GM12878 (cell line): Measurements from ENCODE around the gene ARHGAP20. TPM values are rescaled to one million over a fixed set of nuclear protein-coding genes. Genes with fewer than 3 reads are reported as not detected.

Experiments
- ATAC-seq: fragments of 200-7000 bp; cut with Tn5 transposase; 3 replicates; pipeline ENCODE4 v1.9.1; 2020; ENCODE audit warnings: mild to moderate bottlenecking, moderate library complexity
- BruUV-seq: library from RNA; stranded (reverse); fragments of 400-500 nt; replicated peaks from 2 replicates; lab custom pipeline; 2021; lab: Mats Ljungman, UMichigan
- CTCF ChIA-PET: fragments of 300-600 bp; sonication (Branson Sonifier 250); formaldehyde crosslinking; extraction: SDS; loops from one replicate; lab custom pipeline; 2021; ENCODE audit warnings: inconsistent platforms; lab: Yijun Ruan, JAX
- POLR2A ChIA-PET: fragments of 350-600 bp; formaldehyde crosslinking; extraction: SDS; loops from one replicate; lab custom pipeline; 2021; ENCODE audit warnings: inconsistent platforms; lab: Charles Lee
- RAD21 ChIA-PET: fragments of 300-600 bp; sonication (Branson Sonifier 250); formaldehyde crosslinking; loops from one replicate; lab custom pipeline; 2023; ENCODE audit warnings: antibody characterized with exemption; ENCODE audit not compliant: unreplicated experiment; lab: Charles Lee
- SMC1A ChIA-PET: fragments of 300-600 bp; sonication (Branson Sonifier 250); formaldehyde crosslinking; loops from one replicate; lab custom pipeline; 2023; ENCODE audit not compliant: unreplicated experiment, uncharacterized antibody; lab: Charles Lee
- DNase-seq: peaks from one replicate; pipeline ENCODE4 v3.0.0-alpha.2; 2011; ENCODE audit warnings: low read depth, low spot score
- FAIRE-seq: peaks from 3 replicates; lab custom pipeline; 2011; peaks lifted over from hg19 to GRCh38; lab: Jason Lieb, UNC
- H2AFZ ChIP-seq: 2 replicates; pipeline ENCODE4 v1.6.0; 2011; ENCODE audit warnings: low read depth, low read length, control low read depth; ENCODE audit not compliant: control insufficient read depth
- H3K27ac ChIP-seq: 2 replicates; pipeline ENCODE4 v1.5.1; 2011; ENCODE audit warnings: control low read depth; ENCODE audit not compliant: control insufficient read depth, insufficient read depth
- H3K27me3 ChIP-seq, 2 experiments: replicated peaks in 1 of 2; 2 replicates each; pipeline versions ENCODE4 v1.6.0 to v1.6.1; 2011; ENCODE audit warnings: low read length in 1 of 2; ENCODE audit not compliant: control insufficient read depth in 2 of 2, insufficient read depth in 2 of 2
- H3K36me3 ChIP-seq, 2 experiments: 2 replicates each; pipeline ENCODE4 v1.5.1; 2011; ENCODE audit warnings: low read length in 1 of 2; ENCODE audit not compliant: control insufficient read depth in 2 of 2, insufficient read depth in 2 of 2
- H3K4me1 ChIP-seq: 2 replicates; pipeline ENCODE4 v1.6.1; 2011; ENCODE audit warnings: mild to moderate bottlenecking, low read length, moderate library complexity, mixed read lengths; ENCODE audit not compliant: control insufficient read depth, insufficient read depth
- H3K4me2 ChIP-seq: 2 replicates; pipeline ENCODE4 v1.6.0; 2011; ENCODE audit warnings: control low read depth; ENCODE audit not compliant: control insufficient read depth, insufficient read depth
- H3K4me3 ChIP-seq: fragments of 200-600 bp; sonication (generic); 2 replicates; pipeline ENCODE4 v1.5.1; 2016
- H3K79me2 ChIP-seq: 2 replicates; pipeline ENCODE4 v1.6.0; 2011; ENCODE audit warnings: low read length; ENCODE audit not compliant: control insufficient read depth, insufficient read depth
- H3K9ac ChIP-seq: 2 replicates; pipeline ENCODE4 v1.8.0; 2011; ENCODE audit warnings: low read length, control low read depth, mixed read lengths; ENCODE audit not compliant: control insufficient read depth, insufficient read depth
- H3K9me3 ChIP-seq: replicated peaks from 3 replicates; pipeline ENCODE4 v1.5.1; 2011; ENCODE audit warnings: mild to moderate bottlenecking, low read length; ENCODE audit not compliant: control insufficient read depth, insufficient read depth
- H4K20me1 ChIP-seq: 2 replicates; pipeline ENCODE4 v1.6.0; 2011; ENCODE audit not compliant: control insufficient read depth, insufficient read depth
- BACH1 ChIP-seq: fragments of 450-650 bp; IDR thresholded peaks from 2 replicates; pipeline ENCODE4 v1.6.1; 2017; ENCODE audit warnings: mild to moderate bottlenecking, borderline replicate concordance
- BMI1 ChIP-seq: fragments of 450-650 bp; IDR thresholded peaks from 2 replicates; pipeline ENCODE4 v1.6.1; 2016; ENCODE audit warnings: mild to moderate bottlenecking, moderate library complexity, borderline replicate concordance
- ETV6 ChIP-seq, 2 experiments: fragments of 450-650 bp in 1 of 2; IDR thresholded peaks in 1 of 2; conservative IDR thresholded peaks in 1 of 2; 2 replicates each; pipeline ENCODE4 v1.6.1; 2014; ENCODE audit warnings: antibody characterized with exemption in 1 of 2, borderline replicate concordance in 1 of 2, low read depth in 1 of 2, mild to moderate bottlenecking in 1 of 2, moderate library complexity in 1 of 2
- KAT2A ChIP-seq: conservative IDR thresholded peaks from 2 replicates; pipeline ENCODE4 v1.6.1; 2011; ENCODE audit warnings: low read depth, low read length; ENCODE audit not compliant: control insufficient read depth
- MTA3 ChIP-seq: IDR thresholded peaks from 2 replicates; pipeline ENCODE4 v1.6.1; 2012; ENCODE audit warnings: low read length, inconsistent platforms, borderline replicate concordance
- NR2C2 ChIP-seq: IDR thresholded peaks from 2 replicates; pipeline ENCODE4 v1.6.1; 2011; ENCODE audit warnings: borderline replicate concordance, low read depth; ENCODE audit not compliant: control insufficient read depth, insufficient read length
- PAX5 ChIP-seq: IDR thresholded peaks from 2 replicates; pipeline ENCODE4 v1.6.1; 2011; ENCODE audit warnings: low read depth, low read length, borderline replicate concordance
- RCOR1 ChIP-seq: conservative IDR thresholded peaks from 2 replicates; pipeline ENCODE4 v1.6.1; 2012; ENCODE audit warnings: low read depth, low read length, improper control_type of control experiment
- SMAD1 ChIP-seq: fragments of 450-650 bp; IDR thresholded peaks from 2 replicates; pipeline ENCODE4 v1.6.1; 2018; ENCODE audit warnings: mild to moderate bottlenecking, low read depth; ENCODE audit not compliant: partially characterized antibody
- STAT1 ChIP-seq: fragments of 450-650 bp; conservative IDR thresholded peaks from 2 replicates; pipeline ENCODE4 v1.6.1; 2014; ENCODE audit warnings: antibody characterized with exemption, mild to moderate bottlenecking
- ZNF592 ChIP-seq: fragments of 450-650 bp; IDR thresholded peaks from 2 replicates; pipeline ENCODE4 v1.6.1; 2017; ENCODE audit warnings: mild to moderate bottlenecking, moderate library complexity
- WGBS: methylation state at CpG from one replicate; pipeline ENCODE4 v1.1.6; 2016; ENCODE audit warnings: low lambda C conversion rate; ENCODE audit not compliant: insufficient replicate concordance, insufficient coverage; ENCODE audit errors: missing lambda C conversion rate; 5-methylcytosine and 5-hydroxymethylcytosine counted together
- in situ Hi-C: fragments of 300-500 bp; cut with MboI; formaldehyde crosslinking; loops from 9 replicates; pipeline ENCODE4 v1.14.3; 2018; ENCODE audit warnings: mixed read lengths
- intact Hi-C: fragments of 100-400 bp; cut with micrococcal nuclease; formaldehyde crosslinking; loops from one replicate; pipeline ENCODE4 v1.14.2; 2022; ENCODE audit not compliant: unreplicated experiment
- polyA plus RNA-seq, 11 experiments: library from polyadenylated mRNA; depleted of rRNA in 4 of 11; unstranded in 6 of 11; stranded (reverse) in 5 of 11; fragments of >200 nt; fragmentation: Nextera tagmentation in 4 of 11; fragmentation: Illumina TruSeq in 1 of 11; extraction: Ambion mirVana in 4 of 11; extraction: Trizol in 1 of 11; gene quantifications; 1 replicate in 1 of 11; 2 replicates in 10 of 11; pipeline versions ENCODE4 v1.2.1 to v1.2.3, GENCODE V29; 2011 to 2016; ENCODE audit warnings: inconsistent platforms in 2 of 11, missing spikeins in 2 of 11, low read depth in 1 of 11
- total RNA-seq, 4 experiments: library from RNA; depleted of rRNA in 3 of 4; stranded (reverse); fragments of >200 nt in 3 of 4; fragmentation: Illumina TruSeq in 1 of 4; extraction: Trizol in 1 of 4; gene quantifications; 2 replicates each; pipeline versions ENCODE4 v1.2.1 to v1.2.3, GENCODE V29; 2013 to 2021
- TF ChIP-seq, protein P1 (sequence below): IDR thresholded peaks from 2 replicates; pipeline ENCODE4 v1.6.1; 2011; ENCODE audit warnings: mild to moderate bottlenecking, low read depth, low read length, moderate library complexity; ENCODE audit not compliant: insufficient replicate concordance
- TF ChIP-seq, protein P2 (sequence below): IDR thresholded peaks from 2 replicates; pipeline ENCODE4 v1.6.1; 2011; ENCODE audit warnings: low read depth, mild to moderate bottlenecking, low read length, moderate library complexity, borderline replicate concordance; ENCODE audit errors: extremely low read depth

The ARHGAP20 gene
- total and polyA plus RNA-seq, 10 of the 15 experiments (the other 5 are each of a cell fraction or from before 2014, with no cell fraction given) = 0.01 TPM; not detected in 9

GRCh38 chr11:110527146-110527545 lies 185.1 kb downstream of the ARHGAP20 start:
- Histone ChIP-seq H3K4me1 (peaks cover 5% of the 10 kb centered on the region), H2AFZ (no peak overlapping the region), H3K9ac (no peak overlapping the region), H3K36me3 (no peaks in the 10 kb centered on the region), H3K27ac (no peak overlapping the region), H4K20me1 (no peaks in the 10 kb centered on the region), H3K4me3 (no peak overlapping the region), H3K27me3 (no peaks in the 10 kb centered on the region), H3K79me2 (no peaks in the 10 kb centered on the region), H3K9me3 (peaks cover 6% of the 10 kb centered on the region; the same call in 2 of the 3 replicates), H3K4me2 (no peak overlapping the region)
- in situ Hi-C loops = no loop called here
- ATAC-seq (no peak), DNase-seq (no peak), FAIRE-seq (no peak)
- RAD21 ChIA-PET = no interaction called here
- TF ChIP-seq ETV6 (conservative IDR thresholded peaks at IDR 0.05 in 1 of 2, IDR thresholded peaks at IDR 0.05 in 1 of 2; ENCODE audit: borderline replicate concordance in 1 of 2, low read depth in 1 of 2) (no peak), NR2C2 (no peak), RCOR1 (no peak), SMAD1 (no peak), BMI1 (no peak), PAX5 (no peak), BACH1 (no peak), STAT1 (no peak), MTA3 (no peak), ZNF592 (no peak), KAT2A (no peak)
- TF ChIP-seq, protein P1, sequence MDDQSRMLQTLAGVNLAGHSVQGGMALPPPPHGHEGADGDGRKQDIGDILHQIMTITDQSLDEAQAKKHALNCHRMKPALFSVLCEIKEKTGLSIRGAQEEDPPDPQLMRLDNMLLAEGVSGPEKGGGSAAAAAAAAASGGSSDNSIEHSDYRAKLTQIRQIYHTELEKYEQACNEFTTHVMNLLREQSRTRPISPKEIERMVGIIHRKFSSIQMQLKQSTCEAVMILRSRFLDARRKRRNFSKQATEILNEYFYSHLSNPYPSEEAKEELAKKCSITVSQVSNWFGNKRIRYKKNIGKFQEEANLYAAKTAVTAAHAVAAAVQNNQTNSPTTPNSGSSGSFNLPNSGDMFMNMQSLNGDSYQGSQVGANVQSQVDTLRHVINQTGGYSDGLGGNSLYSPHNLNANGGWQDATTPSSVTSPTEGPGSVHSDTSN = no peak
- TF ChIP-seq, protein P2, sequence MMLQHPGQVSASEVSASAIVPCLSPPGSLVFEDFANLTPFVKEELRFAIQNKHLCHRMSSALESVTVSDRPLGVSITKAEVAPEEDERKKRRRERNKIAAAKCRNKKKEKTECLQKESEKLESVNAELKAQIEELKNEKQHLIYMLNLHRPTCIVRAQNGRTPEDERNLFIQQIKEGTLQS = no peak
- POLR2A ChIA-PET = no interaction called here
- CTCF ChIA-PET = interaction anchor here (1.3 kb wide), 1 partner anchor 63 kb away, joined by 3 read pairs; no protein-coding TSS in a partner anchor
- no TSS peak for BruUV-seq
- SMC1A ChIA-PET = interaction anchor here (0.9 to 1.1 kb wide), 2 partner anchors 81 to 287 kb away, joined by 3 to 4 read pairs; no protein-coding TSS in a partner anchor
- WGBS = 5% methylated on average over 1 of the region's 1 CpG
- intact Hi-C loops = loop anchor here (5.0 kb wide), 1 partner anchor 75 kb away; no protein-coding TSS in a partner anchor
